ENCODE measurements around the gene MAGI2.

The MAGI2 gene

DNA sequence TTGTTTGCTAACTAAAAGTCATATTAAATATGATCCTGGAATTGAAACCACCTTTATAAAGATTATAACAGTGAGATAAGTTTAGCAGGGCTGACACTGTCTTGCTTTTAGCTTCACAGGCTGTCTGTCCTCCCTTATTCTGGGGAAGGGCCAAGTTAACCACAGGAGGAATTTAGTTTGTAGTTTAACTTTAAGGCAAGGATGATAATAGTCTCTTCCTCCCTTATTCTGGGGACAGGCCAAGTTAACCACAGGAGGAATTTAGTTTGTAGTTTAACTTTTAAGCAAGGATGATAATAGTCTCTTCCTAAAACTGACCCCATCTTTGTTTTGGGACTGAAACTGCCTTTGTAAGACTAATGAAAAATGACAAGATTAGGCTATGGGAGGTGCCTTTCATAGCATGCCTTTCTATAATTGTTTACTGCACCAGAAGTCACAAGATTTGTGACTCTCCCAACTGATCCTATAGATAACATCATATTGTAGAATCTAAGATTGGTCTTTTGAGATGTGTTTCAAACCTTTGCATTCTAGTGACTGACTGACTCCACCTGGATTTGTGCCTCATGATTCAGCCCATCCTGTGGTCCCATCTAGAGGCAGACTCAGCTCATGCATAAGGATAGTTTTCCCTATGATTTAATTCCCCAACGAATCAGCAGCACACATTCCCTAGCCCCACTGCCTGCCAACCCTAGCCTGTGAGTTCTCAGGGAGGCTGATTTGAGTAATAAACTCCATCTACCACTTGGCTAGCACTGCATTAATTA lies 212.0 kb downstream of the MAGI2 start:
- ATAC-seq = no peak

DNA sequence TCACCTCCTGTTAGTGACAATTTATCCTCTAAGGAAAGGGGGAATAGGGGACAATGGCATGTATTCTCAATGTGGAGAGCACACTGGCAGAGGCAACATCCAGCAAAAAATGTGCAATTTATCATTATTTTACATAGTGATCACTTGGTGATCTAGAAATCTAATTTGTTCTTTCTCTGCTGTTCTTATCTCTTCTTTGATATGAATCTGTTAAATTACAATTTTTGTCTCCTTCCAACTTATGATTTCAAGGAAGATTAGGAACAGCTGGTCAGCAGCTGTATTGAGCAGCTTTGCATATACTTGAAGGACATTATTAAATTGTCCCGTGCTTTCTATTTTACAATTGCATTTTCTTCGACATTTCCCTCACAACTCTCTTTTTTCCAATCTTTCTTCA lies 213.1 kb downstream of the MAGI2 start:
- no peak for ATAC-seq

DNA sequence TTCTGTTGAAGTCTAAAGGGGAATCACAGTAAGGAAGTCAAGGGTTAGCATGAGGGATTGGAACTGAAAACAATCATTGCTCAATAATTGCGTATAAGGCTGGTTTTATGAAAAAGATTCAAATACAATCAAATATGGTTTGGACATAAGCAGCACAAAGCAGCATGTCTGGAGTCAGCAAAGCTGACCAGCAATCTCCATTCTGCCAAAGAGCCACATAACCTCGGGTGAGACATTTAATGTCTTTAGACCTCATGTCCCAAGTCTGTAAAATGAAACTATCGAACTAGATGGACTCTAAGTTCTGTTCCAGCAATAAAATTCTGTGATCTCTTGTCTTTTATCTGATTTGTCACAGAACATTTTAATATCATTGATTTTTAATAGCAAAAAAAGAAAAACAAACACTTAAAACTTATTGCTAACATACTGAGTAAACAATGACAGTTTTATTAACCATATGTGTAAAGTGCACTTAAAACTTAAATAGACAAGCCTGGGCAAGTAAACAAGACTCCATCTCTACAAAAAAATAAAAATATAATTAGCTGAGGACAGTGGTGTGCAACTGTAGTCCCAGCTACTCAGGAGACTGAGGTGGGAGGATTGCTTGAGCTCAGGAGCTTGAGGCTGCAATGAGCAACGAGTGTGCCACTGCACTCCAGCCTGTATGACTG lies 217.0 kb downstream of the MAGI2 start:
- ATAC-seq = no peak

DNA sequence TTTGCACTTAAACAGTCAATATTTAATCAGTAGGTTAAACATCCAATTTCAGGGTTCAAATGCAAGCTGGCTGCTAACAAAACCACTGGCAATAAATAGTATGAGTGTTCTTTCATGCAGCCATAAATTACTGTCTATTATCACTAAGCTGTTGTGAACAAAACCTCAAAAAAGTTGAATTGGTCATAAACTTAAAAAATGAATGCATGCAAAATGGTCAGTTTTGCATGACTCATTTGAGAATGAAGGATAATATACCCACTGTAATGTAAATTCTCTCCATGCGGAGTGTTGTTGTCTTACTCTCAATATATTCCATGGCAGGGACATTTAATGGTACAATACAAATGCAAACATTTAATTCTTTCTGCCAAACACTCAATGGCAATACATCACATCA lies 226.4 kb downstream of the MAGI2 start:
- no peak for ATAC-seq

DNA sequence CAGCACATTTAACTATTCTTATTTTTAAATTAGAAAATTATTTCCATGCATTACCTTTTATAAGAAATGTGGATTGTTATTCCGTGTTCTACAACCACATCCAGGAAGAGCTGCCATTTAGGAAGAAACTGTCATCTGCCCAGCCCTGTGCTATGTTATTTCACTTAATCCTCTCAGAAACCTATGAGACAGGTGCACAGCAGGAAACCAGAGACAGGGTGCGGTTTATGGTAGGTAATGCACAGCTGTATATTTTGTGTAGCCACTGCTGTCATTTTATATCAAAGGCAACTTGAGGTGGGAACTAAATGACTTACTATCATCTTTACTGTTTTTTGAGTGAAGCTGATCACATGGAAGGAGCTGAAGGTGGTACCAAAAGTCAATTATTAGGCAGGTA lies 232.3 kb downstream of the MAGI2 start:
- no peak for ATAC-seq

DNA sequence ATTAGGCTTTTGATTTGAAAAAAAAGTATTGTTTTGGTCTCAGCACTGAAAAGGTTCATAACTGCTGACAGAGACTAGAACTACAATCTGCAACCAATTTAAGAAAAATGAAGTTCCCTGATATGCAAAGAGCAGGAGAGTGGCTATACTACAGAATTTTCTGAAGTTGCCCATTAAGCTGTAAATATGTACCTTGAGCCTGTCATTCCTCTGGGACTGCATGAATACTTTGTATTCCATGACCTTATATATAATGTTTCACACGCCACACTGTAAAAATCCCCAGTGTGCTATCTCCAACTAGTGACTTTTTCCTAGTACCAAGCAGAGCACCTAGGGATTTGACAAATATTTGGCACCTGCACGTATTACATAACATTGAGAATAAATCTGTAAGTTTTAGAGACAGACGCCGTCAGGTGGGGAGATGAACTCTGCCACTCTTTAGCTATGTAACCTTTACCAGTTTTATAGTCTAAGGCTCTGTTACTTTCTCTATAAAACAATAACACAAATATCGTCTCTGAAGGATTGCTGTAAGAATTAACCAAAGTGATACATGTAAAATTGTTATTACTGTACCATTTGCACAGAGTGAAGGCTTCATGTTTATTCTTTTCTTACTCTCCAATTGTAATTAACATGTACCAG lies 235.4 kb downstream of the MAGI2 start:
- ATAC-seq = no peak

DNA sequence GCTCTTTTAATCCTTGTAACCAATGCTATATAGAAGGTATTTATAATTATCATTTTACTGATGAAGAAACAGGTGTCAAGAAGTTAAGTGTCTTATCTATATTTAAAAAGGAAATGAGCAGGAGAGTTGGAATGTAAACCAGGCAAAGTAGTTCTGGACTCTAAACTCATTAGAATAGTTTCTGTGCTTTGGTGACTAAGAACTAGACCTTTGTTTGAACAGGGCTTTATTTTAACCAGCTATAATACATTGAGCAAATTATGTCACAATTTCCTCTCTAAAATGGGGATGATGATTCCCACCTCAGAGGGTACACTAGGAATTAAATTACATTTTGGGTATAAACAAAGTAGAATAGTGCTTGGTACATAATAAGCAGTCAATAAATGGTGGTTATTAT lies 236.0 kb downstream of the MAGI2 start:
- ATAC-seq = no peak

DNA sequence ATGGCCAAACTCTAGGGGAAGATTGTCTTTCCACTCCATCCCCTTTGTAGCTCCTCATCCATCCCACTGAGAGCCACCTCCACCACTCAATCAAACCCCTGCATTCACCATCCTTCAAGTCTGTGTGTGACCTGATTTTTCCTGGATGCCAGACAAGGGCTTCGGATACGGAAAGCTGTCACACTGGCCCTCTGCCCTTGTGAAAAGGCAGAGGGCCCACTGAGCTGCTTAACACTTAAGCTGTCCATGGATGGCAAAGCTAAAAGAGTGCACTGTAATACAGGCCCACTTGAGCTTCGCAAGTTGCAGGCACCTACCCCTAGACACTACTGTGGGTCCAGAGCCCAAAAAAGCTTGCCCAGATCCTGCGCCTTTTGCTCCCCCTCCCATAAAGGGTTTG lies 237.2 kb downstream of the MAGI2 start:
- ATAC-seq = no peak

DNA sequence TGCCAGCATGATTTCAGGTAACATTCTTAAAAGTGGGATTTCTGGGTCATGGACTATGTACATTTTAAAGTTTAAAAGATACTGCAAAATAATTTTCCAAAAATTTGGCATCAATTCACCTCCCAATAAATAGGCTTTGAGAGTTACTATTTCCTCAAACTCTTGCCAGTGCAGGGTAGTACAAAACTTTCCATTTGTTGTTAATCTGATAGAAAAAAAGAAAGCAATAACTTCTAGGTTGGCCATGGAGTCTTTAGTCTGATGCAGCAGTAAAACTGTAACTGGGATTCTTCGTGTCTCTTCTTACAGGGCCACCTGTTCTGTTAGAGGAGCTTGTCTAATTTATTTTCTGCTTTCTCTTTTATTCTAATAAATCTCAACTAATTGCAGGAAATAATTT lies 241.1 kb downstream of the MAGI2 start:
- ATAC-seq = no peak

DNA sequence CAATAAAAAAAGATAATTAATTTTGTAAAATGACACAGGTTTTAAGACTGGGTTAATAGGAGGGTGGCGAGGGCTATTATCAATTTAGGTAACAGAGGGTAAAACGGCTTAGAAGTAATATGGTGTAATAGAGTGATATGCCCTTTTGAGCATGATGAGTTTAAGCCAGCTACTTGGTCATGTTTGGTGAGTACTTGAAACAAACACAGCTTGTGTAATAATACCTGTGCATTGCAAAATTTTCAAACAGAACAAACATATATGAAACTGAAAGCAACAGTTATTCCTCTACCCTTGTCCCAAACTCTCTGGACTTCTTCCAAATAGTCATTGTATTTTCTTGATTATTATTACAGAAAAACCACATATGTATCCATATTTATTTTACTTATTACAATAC lies 241.7 kb downstream of the MAGI2 start:
- ATAC-seq = no peak

DNA sequence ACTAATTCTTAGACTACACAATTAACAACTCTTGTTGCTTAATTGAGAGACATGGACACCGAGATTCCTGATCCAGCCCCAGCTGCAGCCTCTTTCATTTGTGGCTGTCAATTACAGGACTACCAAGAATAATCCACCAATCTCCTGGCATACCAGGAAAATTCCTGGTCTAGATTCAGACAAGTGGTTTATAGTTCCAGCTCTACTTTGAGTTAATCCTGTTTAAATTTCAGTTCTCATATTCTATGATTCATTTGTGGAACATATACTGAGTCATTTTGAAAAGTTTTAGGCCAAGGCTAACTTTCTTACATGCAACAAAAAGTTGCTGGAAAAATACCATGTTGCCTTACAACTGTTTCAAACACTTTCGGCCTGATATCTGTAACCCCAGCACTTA lies 253.5 kb downstream of the MAGI2 start:
- no peak for ATAC-seq

DNA sequence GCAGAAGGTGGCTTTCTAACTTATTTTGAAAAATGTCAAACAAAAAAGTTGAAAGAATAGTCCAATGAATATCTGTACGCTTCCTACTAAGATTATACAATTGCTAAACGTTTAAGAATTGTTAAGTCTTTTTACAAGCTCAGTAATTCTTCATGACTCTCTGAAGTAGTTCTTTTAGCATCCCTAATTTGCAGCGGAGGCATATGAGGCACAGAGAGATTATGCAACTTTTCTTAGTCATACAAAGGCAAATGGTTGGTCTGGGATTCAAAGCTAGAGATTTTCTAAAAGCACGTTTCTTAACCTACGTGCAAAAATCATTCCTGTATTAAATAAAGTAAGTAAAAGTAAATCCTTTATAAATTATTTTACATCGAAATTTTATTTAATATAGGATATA lies 254.2 kb downstream of the MAGI2 start:
- ATAC-seq = no peak

DNA sequence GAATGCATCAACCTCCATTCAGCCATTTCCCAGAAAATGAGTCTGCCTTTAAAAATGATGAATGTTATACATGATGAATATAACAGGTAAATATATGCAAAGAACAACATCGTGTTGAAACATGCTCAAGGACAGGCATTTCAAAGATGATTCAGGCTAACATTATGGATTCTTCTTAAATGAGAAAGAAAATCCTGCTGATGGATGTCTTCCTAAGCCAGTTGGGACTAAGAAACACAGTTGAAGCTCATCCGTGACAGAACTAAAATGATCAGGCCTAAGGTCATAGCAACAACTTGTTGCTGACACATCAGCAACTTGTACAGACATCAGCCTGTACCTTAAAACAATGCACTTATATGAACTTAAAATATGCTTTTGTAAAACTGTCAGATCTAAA lies 267.9 kb downstream of the MAGI2 start:
- ATAC-seq = no peak

DNA sequence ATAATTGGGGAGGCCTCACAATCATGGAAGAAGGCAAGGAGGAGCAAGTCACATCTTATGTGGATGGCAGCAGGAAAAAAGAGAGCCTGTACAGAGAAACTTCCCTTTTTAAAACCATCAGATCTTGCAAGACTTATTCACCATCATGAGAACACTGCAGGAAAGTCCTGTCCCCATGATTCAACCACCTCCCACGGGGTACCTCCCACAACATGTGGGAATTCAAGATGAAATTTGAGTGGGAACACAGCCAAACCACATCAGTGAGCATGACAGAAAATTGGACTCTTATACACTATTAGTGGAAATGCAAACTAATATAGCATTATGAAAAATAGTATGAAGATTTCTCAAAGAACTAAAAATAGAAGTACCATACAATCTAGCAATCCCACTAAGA lies 271.2 kb downstream of the MAGI2 start:
- ATAC-seq = no peak

DNA sequence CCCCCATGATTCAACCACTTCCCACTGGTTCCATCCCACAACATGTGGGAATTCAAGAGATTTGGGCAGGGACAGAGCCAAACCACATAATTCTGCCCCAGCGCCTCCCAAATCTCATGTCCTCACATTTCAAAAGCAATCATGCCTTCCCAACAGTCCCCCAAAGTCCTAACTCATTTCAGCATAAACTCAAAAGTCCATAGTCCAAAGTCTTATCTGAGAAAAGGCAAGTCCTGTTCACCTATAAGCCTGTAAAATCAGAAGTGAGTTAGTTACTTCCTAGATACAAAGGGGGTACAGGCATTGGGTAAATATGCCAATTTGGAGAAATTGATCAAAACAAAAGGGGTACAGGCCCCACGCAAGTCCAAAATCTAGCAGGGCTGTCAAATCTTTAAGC lies 272.9 kb downstream of the MAGI2 start:
- no peak for ATAC-seq

DNA sequence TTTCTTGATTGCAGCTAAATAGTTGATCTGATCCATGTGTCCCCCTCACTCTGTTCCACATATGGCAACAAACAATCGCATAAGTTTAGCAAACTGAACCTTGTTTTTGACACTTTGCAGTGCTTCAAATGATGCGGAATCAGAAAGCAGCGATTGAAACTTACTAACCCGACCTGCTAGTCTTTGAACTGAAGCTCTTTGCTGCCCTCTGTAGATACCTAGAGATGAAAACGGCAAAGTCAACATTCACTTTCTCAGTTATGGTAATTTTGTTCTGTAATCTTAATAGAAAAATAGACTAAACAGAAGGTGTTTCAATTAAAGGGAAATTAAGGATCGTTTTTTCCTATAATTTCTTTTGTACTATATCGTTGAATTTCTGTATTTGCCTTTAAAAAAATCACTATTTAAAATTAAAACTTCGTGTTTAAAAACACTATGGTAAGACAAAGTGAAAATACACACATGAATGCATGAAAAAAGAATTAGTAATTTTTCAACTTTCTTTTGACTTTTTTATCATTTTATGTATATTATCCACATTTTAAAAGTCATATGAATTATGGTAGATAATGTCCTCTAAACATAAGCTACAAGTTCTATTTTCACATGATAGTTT lies 276.5 kb downstream of the MAGI2 start:
- ATAC-seq = no peak

DNA sequence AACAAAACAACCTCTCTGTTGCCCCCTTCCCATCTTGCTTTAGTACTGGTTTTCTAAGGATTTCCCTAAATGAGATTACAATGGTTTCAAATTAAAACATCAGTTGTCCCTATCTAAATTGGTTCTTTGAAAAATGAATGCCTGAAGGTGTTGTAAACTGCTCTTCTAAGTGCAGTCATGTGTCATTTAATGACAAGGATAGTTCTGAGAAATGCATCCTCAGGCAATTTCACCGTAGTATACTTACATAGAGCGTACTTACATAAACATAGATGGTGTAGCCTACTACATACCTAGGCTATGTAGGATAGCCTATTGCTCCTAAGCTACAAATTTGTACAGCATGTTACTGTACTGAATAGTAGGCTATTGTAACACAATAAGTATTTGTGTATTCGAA lies 278.1 kb downstream of the MAGI2 start:
- no peak for ATAC-seq

DNA sequence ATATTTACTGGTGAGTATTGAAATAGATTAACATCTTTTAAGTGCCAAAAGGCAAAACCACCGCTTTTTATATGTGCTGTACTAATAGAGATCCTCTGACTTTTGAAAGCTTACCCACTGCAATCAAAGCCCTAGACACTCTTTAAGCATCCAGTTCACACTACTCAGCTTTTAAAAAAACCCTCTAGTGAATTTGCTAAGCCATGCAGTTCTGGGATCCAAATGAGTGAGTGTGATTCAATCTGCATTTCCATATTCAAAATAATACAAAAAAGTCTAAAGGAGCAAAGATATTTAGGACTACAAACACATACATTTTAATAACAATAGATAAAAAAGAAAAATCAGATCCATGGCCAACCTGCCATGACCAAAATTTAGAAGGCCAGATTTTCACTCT lies 288.2 kb downstream of the MAGI2 start:
- no peak for ATAC-seq

DNA sequence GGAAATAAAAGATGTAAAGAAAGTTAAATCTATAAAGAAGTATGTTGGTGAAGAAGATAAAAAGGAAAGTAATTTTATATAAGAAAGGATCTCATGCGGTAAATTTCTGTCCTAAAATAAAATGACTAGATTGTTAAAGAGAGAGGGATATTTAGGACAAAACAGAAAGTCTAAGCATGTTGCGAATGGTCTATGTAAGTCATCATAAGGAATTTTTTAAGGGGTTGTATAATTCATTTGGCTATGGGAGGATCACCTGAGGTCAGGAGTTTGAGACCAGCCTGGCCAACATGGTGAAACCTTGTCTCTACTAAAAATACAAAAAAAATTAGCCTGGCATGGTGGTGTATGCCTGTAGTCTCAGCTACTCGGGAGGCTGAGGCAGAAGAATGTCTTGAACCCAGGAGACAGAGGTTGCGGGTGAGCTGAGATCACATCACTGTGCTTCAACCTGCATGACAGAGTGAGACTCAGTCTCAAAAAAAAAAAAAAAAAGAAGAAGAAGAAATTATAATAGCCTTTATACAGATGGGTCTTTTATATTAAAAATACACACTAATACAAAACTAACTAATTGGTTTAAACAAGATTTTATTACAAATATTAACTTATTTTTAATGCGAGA lies 294.3 kb downstream of the MAGI2 start:
- no peak for ATAC-seq

DNA sequence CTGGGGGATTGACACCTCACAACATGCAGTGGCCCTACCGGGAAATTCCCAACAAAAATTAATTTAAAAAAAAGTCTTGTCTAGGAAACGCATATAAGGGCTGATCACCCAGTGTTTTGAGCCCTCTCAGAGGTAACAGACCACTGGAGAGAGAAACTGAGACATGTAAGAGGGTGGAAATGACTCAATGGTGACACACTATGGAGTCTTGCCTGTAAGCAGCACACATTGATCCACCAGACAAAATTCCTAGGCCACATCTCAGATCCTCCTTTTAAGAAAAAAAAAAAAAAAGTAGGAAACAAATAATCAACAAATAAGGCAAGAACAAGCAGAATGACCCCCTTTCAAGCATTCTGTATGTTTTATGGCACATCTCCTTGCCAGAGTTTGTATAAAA lies 296.2 kb downstream of the MAGI2 start:
- ATAC-seq = no peak

DNA sequence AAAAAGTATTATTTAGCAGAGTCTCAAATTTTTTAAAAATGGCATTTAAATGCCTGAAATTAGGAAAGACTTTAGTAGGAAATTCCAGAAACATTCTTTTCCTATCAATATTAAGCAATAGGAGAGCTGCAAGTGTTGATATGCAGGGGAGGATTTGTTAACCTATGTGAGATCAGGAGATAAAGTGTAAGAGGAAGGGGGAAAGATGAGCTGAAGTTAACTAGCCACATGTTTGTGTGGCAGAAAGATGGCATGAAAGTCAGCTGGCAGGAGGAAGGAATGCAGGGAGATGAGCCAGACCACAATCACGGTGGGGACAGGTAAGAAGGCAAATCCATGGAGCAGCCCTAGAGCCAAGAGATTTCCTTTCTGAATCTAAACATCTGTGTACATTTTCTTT lies 303.6 kb downstream of the MAGI2 start:
- no peak for ATAC-seq

DNA sequence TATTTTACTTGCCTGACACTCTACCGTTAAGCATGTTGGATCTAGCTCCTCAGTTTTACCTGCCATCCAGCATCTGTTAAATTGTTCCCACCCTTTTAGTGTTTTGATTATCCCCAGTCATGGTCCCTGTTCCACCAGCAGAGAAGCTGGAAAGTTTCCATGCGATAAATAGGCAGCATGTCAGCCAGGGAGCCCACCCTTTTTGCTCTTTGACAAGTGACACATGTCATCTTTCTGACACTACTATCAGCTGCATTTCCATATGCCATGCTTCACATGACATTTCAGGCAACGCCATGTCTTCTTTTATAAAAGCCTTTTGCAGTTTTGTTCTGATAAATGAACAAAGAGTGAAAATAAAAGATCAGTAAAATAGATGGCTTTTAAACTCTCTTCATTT lies 310.8 kb downstream of the MAGI2 start:
- ATAC-seq = no peak

DNA sequence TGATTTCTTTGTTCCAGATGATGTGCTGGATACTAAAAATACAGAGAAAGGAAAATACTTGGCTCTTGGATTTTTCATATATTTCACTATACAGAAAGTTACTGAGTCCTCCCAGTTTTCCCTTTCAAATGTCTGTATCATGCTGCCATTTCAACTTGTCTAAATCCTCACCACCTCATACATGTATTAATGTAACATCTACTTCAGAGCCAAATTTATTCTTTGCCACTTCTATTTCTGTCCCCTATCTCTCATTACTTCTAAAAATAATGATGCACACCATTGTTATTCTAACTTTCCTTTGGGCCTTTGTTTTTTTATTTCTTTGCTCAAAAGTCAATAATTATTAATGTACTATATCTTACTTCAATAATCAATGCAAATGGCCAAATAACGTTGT lies 312.2 kb downstream of the MAGI2 start:
- no peak for ATAC-seq
